ENCODE results near the gene DNAJC13.

GRCh38 chr3:132405609-132406299, 11.5 kb upstream of the DNAJC13 start:
- TF ChIP-seq SP1 (IDR thresholded peaks at IDR 0.05) (no peak), FOXM1 (IDR thresholded peaks at IDR 0.05; ENCODE audit: borderline replicate concordance) (no peak), SUZ12 (IDR thresholded peaks at IDR 0.05) (no peak), PKNOX1 (IDR thresholded peaks at IDR 0.05) (no peak), ARNT (IDR thresholded peaks at IDR 0.05) (no peak), BHLHE40 (IDR thresholded peaks at IDR 0.05; ENCODE audit: borderline replicate concordance) (no peak), FOXA1 (IDR thresholded peaks at IDR 0.05) (no peak), ZNF384 (IDR thresholded peaks at IDR 0.05) (no peak), CTBP1 (IDR thresholded peaks at IDR 0.05; ENCODE audit: borderline replicate concordance) (no peak)

Data from HEK293T (cell line).